Measurements from ENCODE around the gene PTPRO.

- TF ChIP-seq CTCF (IDR thresholded peaks at IDR 0.05) (no peak), POLR2A (IDR thresholded peaks at IDR 0.05) (no peak)
Measured at GRCh38 chr12:15469356-15469755, 147.0 kb downstream of the PTPRO start.
